Gastrocnemius medialis (tissue), 4 donors: ENCODE data around the gene GALNT9. TPM values are rescaled to one million over a fixed set of nuclear protein-coding genes. Genes with fewer than 3 reads are reported as not detected.

Experiments used
- ATAC-seq, 2 donors: fragments of 150-250 bp; one replicate each; pipeline ENCODE4 v1.9.1; 2016
- DNase-seq, 2 donors: peaks; one replicate each; pipeline ENCODE4 v3.0.0-alpha.2; 2019
- H3K27ac ChIP-seq, 4 donors: fragments of 200-600 bp; sonication (generic); 1 replicate in 1 of 4; 2 replicates in 3 of 4; pipeline ENCODE4 v1.5.1; 2016 to 2018; ENCODE audit warnings: mild to moderate bottlenecking in 2 of 4, moderate library complexity in 1 of 4
- H3K27me3 ChIP-seq, 3 donors: fragments of 200-600 bp; sonication (generic) in 2 of 3; 1 replicate in 1 of 3; 2 replicates in 2 of 3; pipeline versions ENCODE4 v1.5.1 to v1.6.0; 2016 to 2019; ENCODE audit warnings: mild to moderate bottlenecking in 1 of 3, moderate library complexity in 1 of 3
- H3K36me3 ChIP-seq, 2 donors: fragments of 200-600 bp; sonication (generic) in 1 of 2; one replicate each; pipeline ENCODE4 v1.5.1; 2017 to 2018
- H3K4me1 ChIP-seq, 2 donors: fragments of 200-600 bp; sonication (generic) in 1 of 2; one replicate each; pipeline ENCODE4 v1.5.1; 2016 to 2017; ENCODE audit warnings: mild to moderate bottlenecking in 2 of 2
- H3K4me3 ChIP-seq, 4 donors: fragments of 200-600 bp; sonication (generic) in 3 of 4; 1 replicate in 1 of 4; 2 replicates in 3 of 4; pipeline ENCODE4 v1.5.1; 2016 to 2019; ENCODE audit warnings: mild to moderate bottlenecking in 2 of 4
- H3K9me3 ChIP-seq, 3 donors: fragments of 200-600 bp; sonication (generic) in 2 of 3; 1 replicate in 1 of 3; 2 replicates in 2 of 3; pipeline ENCODE4 v1.5.1; 2016 to 2019
- CTCF ChIP-seq, 5 experiments: fragments of 450-650 bp in 3 of 5; fragments of 200-600 bp in 2 of 5; sonication (generic) in 2 of 5; IDR thresholded peaks in 4 of 5; conservative IDR thresholded peaks in 1 of 5; 1 replicate in 4 of 5; 2 replicates in 1 of 5; pipeline ENCODE4 v1.5.1; 2016 to 2019; ENCODE audit warnings: antibody characterized with exemption in 5 of 5, mild to moderate bottlenecking in 3 of 5, moderate library complexity in 3 of 5
- POLR2A ChIP-seq, 2 donors: fragments of 450-650 bp; IDR thresholded peaks; one replicate each; pipeline ENCODE4 v1.6.1; 2017; ENCODE audit warnings: antibody characterized with exemption in 2 of 2, mild to moderate bottlenecking in 2 of 2, moderate library complexity in 2 of 2
- in situ Hi-C, 4 donors: fragments of 200-750 bp; cut with MboI; loops; one replicate each; pipeline versions ENCODE4 v1.15.0 to v1.8.0; 2017; ENCODE audit warnings: low sequenced_read_pairs in 4 of 4
- intact Hi-C: fragments of 100-400 bp; cut with DNase I; formaldehyde crosslinking; loops from one replicate; pipeline ENCODE4 v1.15.1; 2023; ENCODE audit warnings: low total_unique reads
- total RNA-seq, 4 donors: library from RNA; depleted of rRNA; stranded (reverse); fragments of >200 nt; gene quantifications; one replicate each; pipeline versions ENCODE4 v1.1.0 to v1.2.3, GENCODE V29; 2016

The GALNT9 gene
- total RNA-seq, 4 donors from 2014 or later: not detected

- Histone ChIP-seq H3K9me3 (no peaks in the 10 kb centered on the region), H3K4me1 (no peaks in the 10 kb centered on the region), H3K36me3 (no peaks in the 10 kb centered on the region), H3K27me3 (peaks cover 0 to 8% (median 6%) of the 10 kb centered on the region in 3 donors), H3K27ac (no peak overlapping the region), H3K4me3 (no peak overlapping the region)
- no peak for DNase-seq
- in situ Hi-C loops (no loop called here), intact Hi-C loops (no loop called here)
- ATAC-seq: no peak
- TF ChIP-seq CTCF (IDR thresholded peaks at IDR 0.05 in 4 of 5, conservative IDR thresholded peaks at IDR 0.05 in 1 of 5) (no peak), POLR2A (IDR thresholded peaks at IDR 0.05) (no peak)
These were observed 70.0 kb downstream of the GALNT9 start for GRCh38 chr12:132259364-132259871.

- DNase-seq (no peak), ATAC-seq (no peak)
- Histone ChIP-seq H3K4me3 (no peak overlapping the region), H3K36me3 (no peaks in the 10 kb centered on the region), H3K27ac (no peak overlapping the region), H3K4me1 (no peaks in the 10 kb centered on the region), H3K27me3 (peaks cover 0 to 6% (median 6%) of the 10 kb centered on the region in 3 donors), H3K9me3 (no peaks in the 10 kb centered on the region)
- no peak for TF ChIP-seq CTCF (IDR thresholded peaks at IDR 0.05 in 4 of 5, conservative IDR thresholded peaks at IDR 0.05 in 1 of 5)
- TF ChIP-seq POLR2A (IDR thresholded peaks at IDR 0.05): no peak
- in situ Hi-C loops: no loop called here
- intact Hi-C loops: no loop called here
These were observed 70.8 kb downstream of the GALNT9 start for GRCh38 chr12:132258543-132258942.

- no peaks in the 10 kb centered on the region for H3K4me1 ChIP-seq
- no peaks in the 10 kb centered on the region for H3K9me3 ChIP-seq
- H3K27me3 ChIP-seq: peaks cover 0 to 6% (median 6%) of the 10 kb centered on the region in 3 donors
- no peak overlapping the region for H3K27ac ChIP-seq
- H3K36me3 ChIP-seq: no peaks in the 10 kb centered on the region
- ATAC-seq (no peak), DNase-seq (no peak)
- in situ Hi-C loops (no loop called here), intact Hi-C loops (no loop called here)
- TF ChIP-seq POLR2A (IDR thresholded peaks at IDR 0.05): no peak
- no peak for TF ChIP-seq CTCF (IDR thresholded peaks at IDR 0.05 in 4 of 5, conservative IDR thresholded peaks at IDR 0.05 in 1 of 5)
- no peak overlapping the region for H3K4me3 ChIP-seq
These were observed 71.4 kb downstream of the GALNT9 start for GRCh38 chr12:132257955-132258490.

- Histone ChIP-seq H3K4me3 (no peak overlapping the region), H3K27me3 (peaks cover 0 to 6% (median 6%) of the 10 kb centered on the region in 3 donors), H3K27ac (no peak overlapping the region), H3K36me3 (no peaks in the 10 kb centered on the region), H3K4me1 (no peaks in the 10 kb centered on the region), H3K9me3 (no peaks in the 10 kb centered on the region)
- TF ChIP-seq CTCF (IDR thresholded peaks at IDR 0.05 in 4 of 5, conservative IDR thresholded peaks at IDR 0.05 in 1 of 5) (no peak), POLR2A (IDR thresholded peaks at IDR 0.05) (no peak)
- ATAC-seq: no peak
- no peak for DNase-seq
- in situ Hi-C loops (no loop called here), intact Hi-C loops (no loop called here)
These were observed 72.0 kb downstream of the GALNT9 start for GRCh38 chr12:132257206-132257954.
